Breast epithelium (tissue), 4 donors: Measurements from ENCODE around the gene PFN4. TPM values are rescaled to one million over a fixed set of nuclear protein-coding genes. Genes with fewer than 3 reads are reported as not detected.
"Not testable (repeated sequence)": the region's sequence is repeated elsewhere in the genome, so short reads cannot be mapped to it uniquely, and the experiment has no call there.

Experiments
- DNase-seq, 2 donors: peaks; one replicate each; pipeline ENCODE4 v3.0.0-alpha.2; 2019; ENCODE audit warnings: low spot score in 2 of 2
- H3K27ac ChIP-seq, 2 donors: fragments of 200-600 bp; sonication (generic) in 1 of 2; one replicate each; pipeline ENCODE4 v1.5.1; 2016 to 2019; ENCODE audit warnings: mild to moderate bottlenecking in 1 of 2
- H3K27me3 ChIP-seq, 2 donors: fragments of 200-600 bp; sonication (generic) in 1 of 2; one replicate each; pipeline versions ENCODE4 v1.5.1 to v1.6.0; 2017 to 2019; ENCODE audit warnings: control low read depth in 1 of 2, mild to moderate bottlenecking in 1 of 2
- H3K36me3 ChIP-seq: fragments of 200-600 bp; one replicate; pipeline ENCODE4 v1.5.1; 2019
- H3K4me1 ChIP-seq, 2 donors: fragments of 200-600 bp; sonication (generic); one replicate each; pipeline ENCODE4 v1.5.1; 2016 to 2019; ENCODE audit warnings: control low read depth in 1 of 2
- H3K4me3 ChIP-seq, 3 donors: fragments of 200-600 bp; sonication (generic); 1 replicate in 2 of 3; 2 replicates in 1 of 3; pipeline ENCODE4 v1.5.1; 2016 to 2019; ENCODE audit warnings: mild to moderate bottlenecking in 3 of 3, moderate library complexity in 2 of 3
- H3K9me3 ChIP-seq, 2 donors: fragments of 200-600 bp; sonication (generic) in 1 of 2; one replicate each; pipeline ENCODE4 v1.5.1; 2016 to 2019; ENCODE audit warnings: control low read depth in 1 of 2
- CTCF ChIP-seq, 3 donors: fragments of 450-650 bp; IDR thresholded peaks; one replicate each; pipeline ENCODE4 v1.5.1; 2016 to 2017; ENCODE audit warnings: antibody characterized with exemption in 3 of 3, mild to moderate bottlenecking in 3 of 3, moderate library complexity in 3 of 3
- POLR2A ChIP-seq: fragments of 450-650 bp; IDR thresholded peaks from one replicate; pipeline ENCODE4 v1.6.1; 2016; ENCODE audit warnings: antibody characterized with exemption, mild to moderate bottlenecking, moderate library complexity
- POLR2AphosphoS5 ChIP-seq, 3 donors: sonication (generic); formaldehyde crosslinking; IDR thresholded peaks; one replicate each; pipeline ENCODE4 v1.6.1; 2017; ENCODE audit warnings: antibody characterized with exemption in 3 of 3
- intact Hi-C: fragments of 100-400 bp; cut with DNase I; formaldehyde crosslinking; loops from one replicate; pipeline ENCODE4 v1.15.1; 2023; ENCODE audit warnings: low total_unique reads
- total RNA-seq, 3 donors: library from RNA; depleted of rRNA; stranded (reverse); fragments of >200 nt; gene quantifications; one replicate each; pipeline ENCODE4 v1.1.0, GENCODE V29; 2016

Gene PFN4
- total RNA-seq, 3 donors from 2014 or later = 0.44 to 0.96 TPM; not detected in 1

- Histone ChIP-seq H3K27me3 (no peaks in the 10 kb centered on the region), H3K9me3 (peaks cover 5 to 15% of the 10 kb centered on the region in 2 donors), H3K27ac (no peak overlapping the region), H3K4me1 (no peaks in the 10 kb centered on the region), H3K4me3 (no peak overlapping the region), H3K36me3 (peaks cover 5% of the 10 kb centered on the region)
- no peak for DNase-seq
- intact Hi-C loops = no loop called here
- TF ChIP-seq POLR2AphosphoS5 (IDR thresholded peaks at IDR 0.05) (no peak), POLR2A (no peak), CTCF (IDR thresholded peaks at IDR 0.05) (no peak)
These were observed 29.5 kb upstream of the PFN4 start for GRCh38 chr2:24152413-24153197.

- intact Hi-C loops = no loop called here
These were observed 24.2 kb upstream of the PFN4 start for GRCh38 chr2:24147364-24147763.

GRCh38 chr2:24140305-24140704, 17.2 kb upstream of the PFN4 start:
- H3K36me3 ChIP-seq, H3K9me3 ChIP-seq, H3K4me1 ChIP-seq, H3K4me3 ChIP-seq, H3K27me3 ChIP-seq, H3K27ac ChIP-seq, DNase-seq, intact Hi-C loops: not testable (repeated sequence)

More at GRCh38 chr2:24147364-24147763, 24.2 kb upstream of the PFN4 start:
- H3K27ac ChIP-seq = no peak overlapping the region
- H3K4me3 ChIP-seq = no peak overlapping the region
- H3K27me3 ChIP-seq = no peaks in the 10 kb centered on the region
- H3K9me3 ChIP-seq = peaks cover 5 to 20% of the 10 kb centered on the region in 2 donors
- no peak for TF ChIP-seq POLR2AphosphoS5 (IDR thresholded peaks at IDR 0.05)
- no peak for TF ChIP-seq POLR2A
- TF ChIP-seq CTCF (IDR thresholded peaks at IDR 0.05) = no peak
- no peak for DNase-seq
- H3K36me3 ChIP-seq = peaks cover 5% of the 10 kb centered on the region
- no peaks in the 10 kb centered on the region for H3K4me1 ChIP-seq

GRCh38 chr2:24132543-24132942, 9.4 kb upstream of the PFN4 start:
- H3K27ac ChIP-seq = no peak overlapping the region
- H3K27me3 ChIP-seq = no peaks in the 10 kb centered on the region
- no peak overlapping the region for H3K4me3 ChIP-seq
- intact Hi-C loops = no loop called here
- H3K9me3 ChIP-seq = peaks cover 0 to 3% of the 10 kb centered on the region in 2 donors
- no peaks in the 10 kb centered on the region for H3K36me3 ChIP-seq
- TF ChIP-seq POLR2A (no peak), CTCF (IDR thresholded peaks at IDR 0.05) (no peak), POLR2AphosphoS5 (IDR thresholded peaks at IDR 0.05) (no peak)
- no peaks in the 10 kb centered on the region for H3K4me1 ChIP-seq
- no peak for DNase-seq

GRCh38 chr2:24125956-24126355, 2.8 kb upstream of the PFN4 start:
- intact Hi-C loops = no loop called here
- TF ChIP-seq POLR2AphosphoS5 (IDR thresholded peaks at IDR 0.05) (no peak), POLR2A (no peak), CTCF (IDR thresholded peaks at IDR 0.05) (no peak)
- H3K27ac ChIP-seq = no peak overlapping the region
- DNase-seq = no peak
- H3K36me3 ChIP-seq = no peaks in the 10 kb centered on the region
- no peak overlapping the region for H3K4me3 ChIP-seq
- H3K9me3 ChIP-seq = no peaks in the 10 kb centered on the region
- H3K27me3 ChIP-seq = no peaks in the 10 kb centered on the region
- H3K4me1 ChIP-seq = no peaks in the 10 kb centered on the region
